Neural cell (in vitro differentiated cells): ENCODE data around the gene CCDC85C. TPM values are rescaled to one million over a fixed set of nuclear protein-coding genes. Genes with fewer than 3 reads are reported as not detected.

ENCODE experiments used
- H2AFZ ChIP-seq: fragments of 200-600, 300-800 bp; sonication (generic), shearing (Covaris generic); 2 replicates; pipeline ENCODE4 v1.6.0; 2014; ENCODE audit warnings: low read depth, mild to moderate bottlenecking, antibody characterized with exemption, low read length, moderate library complexity
- H3F3A ChIP-seq: fragments of 200-600 bp; shearing (Covaris generic); 2 replicates; pipeline ENCODE4 v1.6.1; 2016; ENCODE audit warnings: mild to moderate bottlenecking, moderate library complexity, mixed read lengths, antibody characterized with exemption, low read length; ENCODE audit not compliant: insufficient read depth, poor library complexity, severe bottlenecking
- H3K27ac ChIP-seq: fragments of 200-600, 300-800 bp; sonication (generic), shearing (Covaris generic); 2 replicates; pipeline ENCODE4 v1.5.1; 2014; ENCODE audit warnings: mild to moderate bottlenecking, low read length, moderate library complexity
- H3K27me3 ChIP-seq: fragments of 300-800, 200-600 bp; sonication (generic), shearing (Covaris generic); 2 replicates; pipeline ENCODE4 v1.6.0; 2014; ENCODE audit warnings: mild to moderate bottlenecking, low read depth, low read length, moderate library complexity; ENCODE audit not compliant: insufficient read depth
- H3K36me3 ChIP-seq: fragments of 300-800, 200-600 bp; sonication (generic), shearing (Covaris generic); 2 replicates; pipeline ENCODE4 v1.5.1; 2014; ENCODE audit warnings: mild to moderate bottlenecking, antibody characterized with exemption, low read length, moderate library complexity; ENCODE audit not compliant: insufficient read depth
- H3K4me2 ChIP-seq: fragments of 300-800, 200-600 bp; sonication (generic), shearing (Covaris generic); 2 replicates; pipeline ENCODE4 v1.6.0; 2014; ENCODE audit warnings: mild to moderate bottlenecking, low read length
- H3K4me3 ChIP-seq: fragments of 300-800, 200-600 bp; sonication (generic), shearing (Covaris generic); 2 replicates; pipeline ENCODE4 v1.5.1; 2014; ENCODE audit warnings: mild to moderate bottlenecking, low read length, moderate library complexity
- H3K79me2 ChIP-seq: fragments of 200-600 bp; shearing (Covaris generic); replicated peaks from 2 replicates; pipeline ENCODE4 v1.6.0; 2014; ENCODE audit warnings: mild to moderate bottlenecking, low read length, moderate library complexity; ENCODE audit not compliant: insufficient read depth
- H3K9ac ChIP-seq: fragments of 300-800, 200-600 bp; sonication (generic), shearing (Covaris generic); 2 replicates; pipeline ENCODE4 v1.6.1; 2016; ENCODE audit warnings: mild to moderate bottlenecking, low read length, mixed read lengths
- H3K9me2 ChIP-seq: fragments of 200-600 bp; shearing (Covaris generic); 2 replicates; pipeline ENCODE4 v1.6.1; 2016; ENCODE audit warnings: mild to moderate bottlenecking, low read length, mixed read lengths; ENCODE audit not compliant: insufficient read depth
- H3K9me3 ChIP-seq: fragments of 200-600, 300-800 bp; sonication (generic), shearing (Covaris generic); 2 replicates; pipeline ENCODE4 v1.6.1; 2016; ENCODE audit warnings: mild to moderate bottlenecking, mixed run types, low read length, moderate library complexity, mixed read lengths
- H4K20me1 ChIP-seq: fragments of 200-600 bp; shearing (Covaris generic); 2 replicates; pipeline ENCODE4 v1.6.1; 2016; ENCODE audit warnings: mild to moderate bottlenecking, mixed run types; ENCODE audit not compliant: insufficient read depth
- CTCF ChIP-seq: fragments of 450-650 bp; IDR thresholded peaks from 2 replicates; pipeline ENCODE4 v1.5.1; 2014; ENCODE audit warnings: antibody characterized with exemption, mild to moderate bottlenecking, moderate library complexity; ENCODE audit not compliant: poor library complexity, severe bottlenecking
- EP300 ChIP-seq: fragments of 450-650 bp; conservative IDR thresholded peaks from 2 replicates; pipeline ENCODE4 v1.6.1; 2014; ENCODE audit warnings: antibody characterized with exemption, mild to moderate bottlenecking, moderate library complexity; ENCODE audit not compliant: poor library complexity, severe bottlenecking
- EZH2 ChIP-seq: fragments of 200-600, 300-800 bp; shearing (Covaris generic), sonication (generic); IDR thresholded peaks from 2 replicates; pipeline ENCODE4 v1.6.1; 2014; ENCODE audit warnings: antibody characterized with exemption, low read length, borderline replicate concordance, mild to moderate bottlenecking; ENCODE audit not compliant: insufficient read depth, poor library complexity, severe bottlenecking
- MXI1 ChIP-seq: fragments of 450-650 bp; conservative IDR thresholded peaks from 2 replicates; pipeline ENCODE4 v1.6.1; 2014; ENCODE audit warnings: antibody characterized with exemption, mild to moderate bottlenecking; ENCODE audit not compliant: poor library complexity, severe bottlenecking
- POLR2AphosphoS5 ChIP-seq: IDR thresholded peaks from 2 replicates; pipeline ENCODE4 v1.6.1; 2012
- RAD21 ChIP-seq: fragments of 450-650 bp; conservative IDR thresholded peaks from 2 replicates; pipeline ENCODE4 v1.6.1; 2014; ENCODE audit warnings: antibody characterized with exemption, mild to moderate bottlenecking, moderate library complexity
- SMC3 ChIP-seq: fragments of 450-650 bp; conservative IDR thresholded peaks from 2 replicates; pipeline ENCODE4 v1.6.1; 2014; ENCODE audit warnings: antibody characterized with exemption, mild to moderate bottlenecking, moderate library complexity; ENCODE audit not compliant: poor library complexity
- TAF1 ChIP-seq: IDR thresholded peaks from 2 replicates; pipeline ENCODE4 v1.6.1; 2012; ENCODE audit warnings: low read depth
- polyA plus RNA-seq: library from polyadenylated mRNA; depleted of rRNA; stranded (reverse); fragments of >200 nt; gene quantifications from 2 replicates; pipeline ENCODE4 v1.2.3, GENCODE V29; 2014
- TF ChIP-seq, protein P1 (sequence below): IDR thresholded peaks from 2 replicates; pipeline ENCODE4 v1.6.1; 2012; ENCODE audit warnings: borderline replicate concordance

Gene CCDC85C
- polyA plus RNA-seq, 1 donor from 2014 or later, result 24.8 TPM

DNA sequence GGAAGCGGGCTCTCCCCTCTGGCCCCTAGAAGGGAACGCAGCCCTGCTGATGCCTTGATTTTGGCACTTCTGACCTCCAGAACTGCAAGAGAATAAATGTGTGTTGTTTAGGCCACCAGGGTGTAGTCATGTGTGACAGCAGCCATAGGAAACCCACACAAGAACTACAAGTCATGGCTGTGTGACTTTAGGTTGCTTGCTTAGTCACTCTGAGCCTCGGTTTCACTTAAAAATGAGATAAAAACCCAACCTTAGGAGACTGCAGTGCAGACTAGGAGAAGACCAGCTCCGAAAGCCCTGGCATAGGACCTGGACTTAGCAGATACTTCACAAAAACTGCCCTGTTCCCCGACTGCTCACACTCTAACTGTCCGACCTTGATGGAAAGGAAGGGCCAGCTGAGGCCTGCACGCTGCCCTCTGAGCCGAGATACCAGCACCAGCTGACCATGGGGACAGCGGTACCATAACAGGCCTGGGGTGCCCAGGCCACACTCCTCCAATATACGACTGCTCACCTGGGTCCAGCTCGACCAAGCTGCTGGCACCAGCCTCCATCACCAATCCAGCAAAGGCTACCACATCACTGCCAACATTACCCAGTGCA is 53.5 kb downstream of the CCDC85C start:
- H3K27me3 ChIP-seq, result no peaks in the 10 kb centered on the region
- no peak overlapping the region for H3K9ac ChIP-seq
- no peak overlapping the region for H3K27ac ChIP-seq
- no peaks in the 10 kb centered on the region for H3K9me2 ChIP-seq
- no peaks in the 10 kb centered on the region for H3F3A ChIP-seq
- no peak overlapping the region for H3K4me3 ChIP-seq
- TF ChIP-seq EP300 (no peak), RAD21 (no peak), CTCF (no peak), SMC3 (no peak), POLR2AphosphoS5 (no peak), EZH2 (no peak), TAF1 (no peak), MXI1 (no peak)
- TF ChIP-seq, protein P1, sequence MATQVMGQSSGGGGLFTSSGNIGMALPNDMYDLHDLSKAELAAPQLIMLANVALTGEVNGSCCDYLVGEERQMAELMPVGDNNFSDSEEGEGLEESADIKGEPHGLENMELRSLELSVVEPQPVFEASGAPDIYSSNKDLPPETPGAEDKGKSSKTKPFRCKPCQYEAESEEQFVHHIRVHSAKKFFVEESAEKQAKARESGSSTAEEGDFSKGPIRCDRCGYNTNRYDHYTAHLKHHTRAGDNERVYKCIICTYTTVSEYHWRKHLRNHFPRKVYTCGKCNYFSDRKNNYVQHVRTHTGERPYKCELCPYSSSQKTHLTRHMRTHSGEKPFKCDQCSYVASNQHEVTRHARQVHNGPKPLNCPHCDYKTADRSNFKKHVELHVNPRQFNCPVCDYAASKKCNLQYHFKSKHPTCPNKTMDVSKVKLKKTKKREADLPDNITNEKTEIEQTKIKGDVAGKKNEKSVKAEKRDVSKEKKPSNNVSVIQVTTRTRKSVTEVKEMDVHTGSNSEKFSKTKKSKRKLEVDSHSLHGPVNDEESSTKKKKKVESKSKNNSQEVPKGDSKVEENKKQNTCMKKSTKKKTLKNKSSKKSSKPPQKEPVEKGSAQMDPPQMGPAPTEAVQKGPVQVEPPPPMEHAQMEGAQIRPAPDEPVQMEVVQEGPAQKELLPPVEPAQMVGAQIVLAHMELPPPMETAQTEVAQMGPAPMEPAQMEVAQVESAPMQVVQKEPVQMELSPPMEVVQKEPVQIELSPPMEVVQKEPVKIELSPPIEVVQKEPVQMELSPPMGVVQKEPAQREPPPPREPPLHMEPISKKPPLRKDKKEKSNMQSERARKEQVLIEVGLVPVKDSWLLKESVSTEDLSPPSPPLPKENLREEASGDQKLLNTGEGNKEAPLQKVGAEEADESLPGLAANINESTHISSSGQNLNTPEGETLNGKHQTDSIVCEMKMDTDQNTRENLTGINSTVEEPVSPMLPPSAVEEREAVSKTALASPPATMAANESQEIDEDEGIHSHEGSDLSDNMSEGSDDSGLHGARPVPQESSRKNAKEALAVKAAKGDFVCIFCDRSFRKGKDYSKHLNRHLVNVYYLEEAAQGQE, result no peak
- no peaks in the 10 kb centered on the region for H3K9me3 ChIP-seq
- H2AFZ ChIP-seq, result no peak overlapping the region
- peaks cover 17% of the 10 kb centered on the region for H3K79me2 ChIP-seq
- no peaks in the 10 kb centered on the region for H4K20me1 ChIP-seq
- no peaks in the 10 kb centered on the region for H3K36me3 ChIP-seq
- no peak overlapping the region for H3K4me2 ChIP-seq

DNA sequence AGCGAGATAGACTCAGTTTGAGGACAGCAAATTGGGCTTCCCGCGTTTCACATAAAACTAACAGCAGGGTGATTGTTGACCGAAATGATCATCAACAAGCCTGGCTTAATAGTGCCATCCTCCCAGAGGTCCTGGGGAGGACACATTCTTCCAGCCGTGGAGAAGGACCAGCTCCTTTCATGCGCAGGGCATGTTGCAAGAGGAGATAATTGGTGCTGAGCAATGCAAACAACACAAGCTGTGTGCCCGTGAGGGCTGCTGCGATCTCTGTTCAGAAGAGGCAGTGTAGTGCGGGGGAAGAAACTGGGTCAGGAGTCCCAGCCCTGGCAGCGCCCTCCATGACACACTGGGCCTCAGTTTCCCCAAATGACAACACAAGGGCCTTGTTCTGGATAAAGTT is 54.3 kb downstream of the CCDC85C start:
- no peak overlapping the region for H3K9ac ChIP-seq
- H3K27me3 ChIP-seq, result no peaks in the 10 kb centered on the region
- H3K9me3 ChIP-seq, result no peaks in the 10 kb centered on the region
- H3K4me2 ChIP-seq, result no peak overlapping the region
- no peaks in the 10 kb centered on the region for H3K36me3 ChIP-seq
- H3K9me2 ChIP-seq, result no peaks in the 10 kb centered on the region
- H3K79me2 ChIP-seq, result peaks cover 17% of the 10 kb centered on the region
- TF ChIP-seq RAD21 (no peak), EP300 (no peak), TAF1 (no peak)
- TF ChIP-seq, protein P1, result no peak
- no peaks in the 10 kb centered on the region for H4K20me1 ChIP-seq
- no peak overlapping the region for H3K4me3 ChIP-seq
- no peaks in the 10 kb centered on the region for H3F3A ChIP-seq
- H2AFZ ChIP-seq, result no peak overlapping the region
- no peak overlapping the region for H3K27ac ChIP-seq
